Right lobe of liver (tissue), 6 donors: ENCODE results near the gene KRT10. TPM values are rescaled to one million over a fixed set of nuclear protein-coding genes. Genes with fewer than 3 reads are reported as not detected.

ENCODE experiments used
- ATAC-seq, 4 donors: fragments of 200-7000 bp; cut with Tn5 transposase; one replicate each; pipeline ENCODE4 v1.9.1; 2020; ENCODE audit warnings: mild to moderate bottlenecking in 4 of 4, moderate library complexity in 4 of 4
- DNase-seq, 3 donors: peaks; one replicate each; pipeline ENCODE4 v3.0.0-alpha.2; 2020
- H3K27ac ChIP-seq, 3 donors: fragments of 200-600 bp; one replicate each; pipeline ENCODE4 v1.8.0; 2022
- H3K27me3 ChIP-seq, 2 donors: fragments of 200-600 bp; one replicate each; pipeline ENCODE4 v1.8.0; 2022
- H3K36me3 ChIP-seq, 4 donors: fragments of 200-600 bp; sonication (generic) in 1 of 4; one replicate each; pipeline versions ENCODE4 v1.5.1 to v1.8.0; 2017 to 2022; ENCODE audit warnings: control low read depth in 1 of 4
- H3K4me1 ChIP-seq, 4 donors: fragments of 200-600 bp; sonication (generic) in 1 of 4; one replicate each; pipeline versions ENCODE4 v1.5.1 to v1.8.0; 2017 to 2022; ENCODE audit warnings: control low read depth in 1 of 4
- H3K4me3 ChIP-seq, 3 donors: fragments of 200-600 bp; one replicate each; pipeline ENCODE4 v1.8.0; 2022
- H3K9me3 ChIP-seq, 4 donors: fragments of 200-600 bp; sonication (generic) in 1 of 4; one replicate each; pipeline versions ENCODE4 v1.5.1 to v1.8.0; 2017 to 2022; ENCODE audit warnings: control low read depth in 1 of 4
- POLR2A ChIP-seq: fragments of 450-650 bp; IDR thresholded peaks from one replicate; pipeline ENCODE4 v1.6.1; 2017; ENCODE audit warnings: antibody characterized with exemption, mild to moderate bottlenecking
- whole genome bisulfite sequencing: methylation state at CpG from one replicate; pipeline ENCODE4 v1.1.6; 2018; ENCODE audit warnings: low coverage, low lambda C conversion rate; ENCODE audit not compliant: insufficient coverage; ENCODE audit errors: missing lambda C conversion rate; 5-methylcytosine and 5-hydroxymethylcytosine counted together
- intact Hi-C, 2 donors: fragments of 100-400 bp; cut with DNase I; formaldehyde crosslinking; loops; one replicate each; pipeline versions ENCODE4 v1.11.2 to v1.14.1; 2022
- total RNA-seq, 6 experiments: library from RNA; depleted of rRNA in 2 of 6; stranded (reverse); fragments of >200 nt in 2 of 6; fragmentation: NEBNext Ultra II Directional in 3 of 6; extraction: Animal tissue kit (Norgen Biotek cat#: 25700) in 3 of 6; gene quantifications; one replicate each; pipeline versions ENCODE4 v1.1.0 to v1.2.4, GENCODE V29; 2016 to 2023
- TF ChIP-seq, protein P1 (sequence below), 4 donors: fragments of 200-600 bp in 3 of 4; fragments of 450-650 bp in 1 of 4; IDR thresholded peaks; one replicate each; pipeline versions ENCODE4 v1.5.1 to v1.8.0; 2016 to 2022; ENCODE audit warnings: antibody characterized with exemption in 4 of 4, mild to moderate bottlenecking in 2 of 4
- donor health status: DM: no; HTN: yes; CAD: no.
- donor health status: DM: no; HTN: no; CAD: no.
- donor health status: DM: no; HTN: no; CAD: no.
- donor health status: DM: no; HTN: yes; CAD: no.
- donor health status: DM: no; HTN: yes; CAD: no.

The KRT10 gene
- total RNA-seq, 6 experiments from 2014 or later, result 11.4 to 20.4 (median 17.4) TPM

- H3K36me3 ChIP-seq, result no peaks in the 10 kb centered on the region
- no peak for DNase-seq
- no peak overlapping the region for H3K27ac ChIP-seq
- H3K27me3 ChIP-seq, result no peaks in the 10 kb centered on the region
- no peak for TF ChIP-seq POLR2A
- TF ChIP-seq, protein P1, sequence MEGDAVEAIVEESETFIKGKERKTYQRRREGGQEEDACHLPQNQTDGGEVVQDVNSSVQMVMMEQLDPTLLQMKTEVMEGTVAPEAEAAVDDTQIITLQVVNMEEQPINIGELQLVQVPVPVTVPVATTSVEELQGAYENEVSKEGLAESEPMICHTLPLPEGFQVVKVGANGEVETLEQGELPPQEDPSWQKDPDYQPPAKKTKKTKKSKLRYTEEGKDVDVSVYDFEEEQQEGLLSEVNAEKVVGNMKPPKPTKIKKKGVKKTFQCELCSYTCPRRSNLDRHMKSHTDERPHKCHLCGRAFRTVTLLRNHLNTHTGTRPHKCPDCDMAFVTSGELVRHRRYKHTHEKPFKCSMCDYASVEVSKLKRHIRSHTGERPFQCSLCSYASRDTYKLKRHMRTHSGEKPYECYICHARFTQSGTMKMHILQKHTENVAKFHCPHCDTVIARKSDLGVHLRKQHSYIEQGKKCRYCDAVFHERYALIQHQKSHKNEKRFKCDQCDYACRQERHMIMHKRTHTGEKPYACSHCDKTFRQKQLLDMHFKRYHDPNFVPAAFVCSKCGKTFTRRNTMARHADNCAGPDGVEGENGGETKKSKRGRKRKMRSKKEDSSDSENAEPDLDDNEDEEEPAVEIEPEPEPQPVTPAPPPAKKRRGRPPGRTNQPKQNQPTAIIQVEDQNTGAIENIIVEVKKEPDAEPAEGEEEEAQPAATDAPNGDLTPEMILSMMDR (IDR thresholded peaks at IDR 0.05), result no peak
- whole genome bisulfite sequencing, result 65% methylated on average over 2 of the region's 2 CpGs
- H3K4me1 ChIP-seq, result no peaks in the 10 kb centered on the region
- H3K9me3 ChIP-seq, result no peaks in the 10 kb centered on the region
- ATAC-seq, result peak in 1 of 4 donors; percentile 35
- intact Hi-C loops, result loop anchor here in 1 of 2 donors (10.0 kb wide), 1 partner anchor 845 kb away; no protein-coding TSS in a partner anchor
- H3K4me3 ChIP-seq, result no peak overlapping the region
Measured at GRCh38 chr17:40809721-40810421, 12.5 kb downstream of the KRT10 start.

GRCh38 chr17:40806131-40806530 is 16.3 kb downstream of the KRT10 start:
- intact Hi-C loops, result loop anchor here in 1 of 2 donors (10.0 kb wide), 1 partner anchor 849 kb away; no protein-coding TSS in a partner anchor
- Histone ChIP-seq H3K9me3 (no peaks in the 10 kb centered on the region), H3K4me3 (no peak overlapping the region), H3K4me1 (peaks cover 0 to 5% (median 0%) of the 10 kb centered on the region in 4 donors), H3K27ac (no peak overlapping the region), H3K27me3 (no peaks in the 10 kb centered on the region), H3K36me3 (no peaks in the 10 kb centered on the region)
- TF ChIP-seq, protein P1 (IDR thresholded peaks at IDR 0.05), result no peak
- no peak for ATAC-seq
- no peak for DNase-seq
- 60% methylated on average over 3 of the region's 3 CpGs for WGBS

DNA sequence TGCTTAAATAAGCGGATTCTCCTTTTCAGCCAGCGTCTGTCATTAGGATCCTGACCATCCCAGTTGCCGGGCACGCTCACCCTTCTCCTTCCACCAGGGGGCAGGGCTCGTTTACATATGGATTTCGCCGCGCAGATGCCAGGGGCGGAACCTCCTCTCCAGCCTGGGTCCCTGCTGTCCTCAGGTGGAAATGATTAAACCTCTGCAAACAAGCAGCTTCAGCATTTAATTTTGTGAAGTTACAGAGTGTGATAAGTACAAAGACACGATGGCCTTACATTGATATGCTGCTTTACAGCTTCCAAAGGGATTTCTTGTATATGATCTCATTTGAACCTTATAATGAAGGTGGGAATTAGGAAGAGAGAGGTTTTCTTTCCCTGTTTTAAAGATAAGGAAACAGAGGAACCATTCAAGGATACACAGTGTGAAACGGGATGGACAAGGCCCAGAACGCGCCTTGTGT is 18.8 kb downstream of the KRT10 start:
- Histone ChIP-seq H3K27me3 (no peaks in the 10 kb centered on the region), H3K36me3 (no peaks in the 10 kb centered on the region), H3K9me3 (no peaks in the 10 kb centered on the region), H3K4me1 (peaks cover 0 to 5% (median 0%) of the 10 kb centered on the region in 4 donors), H3K27ac (no peak overlapping the region), H3K4me3 (no peak overlapping the region)
- peak; percentile 99 to 100 (median 100) for ATAC-seq
- DNase-seq, result peak; percentile 77 to 82 (median 82)
- intact Hi-C loops, result loop anchor here in 1 of 2 donors (10.0 kb wide), 1 partner anchor 851 kb away; no protein-coding TSS in a partner anchor
- TF ChIP-seq, protein P1 (IDR thresholded peaks at IDR 0.05), result peak; percentile 86 to 92 (median 89)
- no peak for TF ChIP-seq POLR2A
- 11% methylated on average over 13 of the region's 13 CpGs for WGBS

- no peaks in the 10 kb centered on the region for H3K36me3 ChIP-seq
- peaks cover 0 to 5% (median 0%) of the 10 kb centered on the region in 4 donors for H3K4me1 ChIP-seq
- H3K9me3 ChIP-seq, result no peaks in the 10 kb centered on the region
- TF ChIP-seq, protein P1 (IDR thresholded peaks at IDR 0.05), result no peak
- TF ChIP-seq POLR2A, result no peak
- H3K27me3 ChIP-seq, result no peaks in the 10 kb centered on the region
- ATAC-seq (no peak), DNase-seq (no peak)
- no peak overlapping the region for H3K27ac ChIP-seq
- 33% methylated on average over 2 of the region's 2 CpGs for WGBS
- intact Hi-C loops, result loop anchor here in 1 of 2 donors (10.0 kb wide), 1 partner anchor 854 kb away; no protein-coding TSS in a partner anchor
- H3K4me3 ChIP-seq, result no peak overlapping the region
Measured at GRCh38 chr17:40801157-40801556, 21.3 kb downstream of the KRT10 start.
